ENCODE data around the gene EFCAB7.

EFCAB7 gene, protein sequence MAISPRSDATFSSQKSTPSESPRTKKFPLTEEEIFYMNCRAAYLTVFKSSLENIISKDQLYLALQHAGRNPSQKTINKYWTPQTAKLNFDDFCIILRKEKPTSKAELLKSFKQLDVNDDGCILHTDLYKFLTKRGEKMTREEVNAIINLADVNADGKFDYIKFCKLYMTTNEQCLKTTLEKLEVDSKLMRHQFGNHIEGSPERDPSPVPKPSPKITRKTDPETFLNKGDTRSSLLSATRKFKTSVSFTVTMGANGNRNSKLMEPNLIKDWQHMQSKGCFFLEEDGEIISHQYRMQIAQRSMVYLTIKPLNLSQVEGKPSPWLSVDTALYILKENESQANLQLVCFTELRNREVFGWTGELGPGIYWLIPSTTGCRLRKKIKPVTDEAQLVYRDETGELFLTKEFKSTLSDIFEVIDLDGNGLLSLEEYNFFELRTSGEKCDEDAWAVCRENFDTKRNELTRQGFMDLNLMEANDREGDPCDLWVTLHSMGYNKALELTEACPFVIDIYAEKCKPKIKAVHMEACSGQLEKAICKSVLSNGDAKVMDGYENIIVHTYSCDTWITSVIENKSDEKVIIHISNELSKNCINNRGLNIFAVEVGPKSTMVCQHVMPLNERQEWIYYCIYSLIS

DNA sequence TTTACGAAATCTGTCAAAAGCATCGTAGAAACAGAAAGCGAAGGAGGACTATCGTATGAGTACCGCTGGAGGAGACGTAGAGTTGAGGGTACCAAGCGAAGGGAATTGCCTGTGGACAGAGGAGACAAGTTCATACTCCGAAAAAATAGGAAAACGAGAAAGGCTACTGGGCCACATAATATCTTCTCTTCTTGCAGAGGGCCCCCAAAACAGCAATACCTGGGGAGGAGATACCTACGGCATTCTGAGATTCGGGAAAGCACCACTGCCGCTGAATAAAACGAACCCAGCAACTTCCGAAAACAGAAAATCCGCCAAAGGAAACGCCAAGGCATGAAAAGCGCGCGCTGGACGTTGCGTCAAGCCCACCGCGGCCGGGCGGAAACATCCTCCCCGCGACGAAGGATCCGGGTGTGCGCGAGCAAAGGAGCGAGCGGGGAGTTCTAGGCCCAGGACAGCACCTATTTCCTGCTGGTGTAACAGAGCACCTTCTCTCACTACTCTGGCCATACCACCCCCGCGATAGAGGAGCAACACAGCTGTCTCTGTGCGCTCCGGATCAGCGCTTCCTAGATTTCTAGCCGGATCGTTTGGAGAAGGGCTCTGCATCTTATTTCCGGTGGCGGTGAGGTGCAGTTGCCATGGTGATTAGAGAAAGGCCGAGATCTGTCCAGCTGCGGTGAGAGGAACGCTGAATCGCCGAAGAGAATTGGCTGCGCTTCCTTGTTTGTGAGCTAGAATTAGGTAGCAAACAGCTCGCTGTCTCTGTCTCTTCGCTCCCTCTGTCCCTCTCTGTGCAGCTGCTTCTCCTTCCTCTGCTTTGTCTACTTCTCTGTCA is at the start of gene EFCAB7, which contains the start of gene ITGB3BP:
TSS of gene EFCAB7 (plus strand) at position 635 of the 838 bp plus-strand sequence. CDS start 2,048 bp downstream, outside the sequence.
TSS of gene ITGB3BP (minus strand) at position 335 of the 838 bp plus-strand sequence. CDS start at position 243, 92 bp downstream.
- DNase-seq (ENCODE audit: low read depth), result peak; percentile 69

DNA sequence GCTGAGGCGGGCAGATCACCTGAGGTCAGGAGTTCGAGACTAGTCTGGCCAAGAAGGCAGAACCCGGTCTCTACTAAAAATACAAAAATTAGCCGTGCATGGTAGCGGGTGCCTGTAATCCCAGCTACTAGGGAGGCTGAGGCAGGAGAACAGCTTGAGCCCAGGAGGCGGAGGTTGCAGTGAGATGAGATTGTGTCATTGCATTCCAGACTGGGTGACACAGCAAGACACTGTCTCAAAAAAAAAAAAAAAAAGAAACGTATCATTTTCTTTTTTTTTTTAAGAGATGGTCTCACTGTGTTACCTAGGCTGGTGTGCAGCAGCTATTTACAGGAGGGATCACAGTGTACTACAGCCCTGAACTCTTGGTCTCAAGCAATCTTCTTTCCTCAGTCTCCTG is 47.6 kb upstream of the EFCAB7 start:
- no peak for DNase-seq (ENCODE audit: low read depth)

DNA sequence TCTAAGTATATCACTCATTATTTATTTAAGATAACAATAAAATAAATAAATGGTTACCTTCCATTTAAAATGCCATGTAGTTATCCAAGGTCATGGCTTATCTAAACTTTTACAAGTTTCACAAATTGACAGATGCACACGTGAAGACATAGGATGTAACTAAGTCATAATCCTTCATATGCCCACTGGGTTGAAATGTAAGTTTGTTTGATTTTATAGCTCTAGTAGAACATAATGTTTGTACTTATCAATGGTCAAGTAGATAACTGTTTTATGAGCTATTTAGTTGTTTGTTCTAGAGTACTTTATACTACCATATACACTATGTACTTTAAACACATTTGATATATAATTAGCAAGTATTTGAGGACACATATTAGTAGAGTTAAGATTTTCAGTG is 43.3 kb upstream of the EFCAB7 start:
- no peak for DNase-seq (ENCODE audit: low read depth)

DNA sequence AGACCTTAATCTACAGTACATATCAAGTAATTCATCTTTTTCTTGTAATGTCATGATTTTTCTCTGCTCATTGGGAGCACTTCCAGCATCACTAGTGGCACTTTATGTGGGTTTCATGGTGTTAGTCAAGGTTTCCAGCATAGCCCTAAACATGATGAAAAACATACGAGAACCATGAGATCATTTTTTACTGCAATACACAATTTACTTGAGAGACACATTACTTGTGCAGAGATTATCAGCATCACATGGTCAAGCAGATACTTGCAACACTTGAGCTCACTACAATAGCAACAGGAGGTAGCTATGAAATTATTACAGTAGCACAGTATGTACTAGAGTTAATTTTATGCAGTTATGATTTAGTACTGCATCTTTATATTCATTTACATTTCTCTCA is 36.7 kb upstream of the EFCAB7 start:
- no peak for DNase-seq (ENCODE audit: low read depth)

DNA sequence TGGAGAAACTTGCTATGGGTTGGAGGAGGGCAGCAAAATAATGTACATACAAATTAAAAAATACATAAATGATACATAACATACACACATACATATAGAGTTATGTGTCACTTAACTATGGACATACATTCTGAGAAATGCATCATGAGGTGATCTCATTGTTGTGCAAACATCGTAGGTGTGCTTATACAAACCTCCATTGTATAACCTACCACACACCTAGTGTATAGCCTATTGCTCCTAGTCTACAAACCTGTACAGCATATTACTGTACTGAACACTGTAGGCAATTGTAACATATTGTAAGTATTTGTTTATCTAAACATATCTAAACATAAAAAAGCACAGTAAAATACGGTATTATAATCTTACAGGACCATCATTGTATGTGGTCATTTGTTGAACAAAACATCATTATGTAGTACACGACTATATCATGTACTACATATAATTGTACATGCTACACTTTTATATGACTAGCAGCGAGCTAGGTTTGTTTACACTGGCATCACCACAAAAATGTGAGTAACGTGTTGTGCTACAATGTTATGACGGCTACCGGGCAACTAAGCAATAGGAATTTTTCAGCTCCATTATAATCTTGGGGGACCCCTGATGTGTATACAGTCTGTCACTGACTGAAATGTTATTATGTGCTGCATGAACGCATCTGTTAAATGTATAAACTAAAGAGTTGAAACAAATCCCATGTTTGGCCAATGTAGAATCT is 35.8 kb upstream of the EFCAB7 start:
- no peak for DNase-seq (ENCODE audit: low read depth)

DNA sequence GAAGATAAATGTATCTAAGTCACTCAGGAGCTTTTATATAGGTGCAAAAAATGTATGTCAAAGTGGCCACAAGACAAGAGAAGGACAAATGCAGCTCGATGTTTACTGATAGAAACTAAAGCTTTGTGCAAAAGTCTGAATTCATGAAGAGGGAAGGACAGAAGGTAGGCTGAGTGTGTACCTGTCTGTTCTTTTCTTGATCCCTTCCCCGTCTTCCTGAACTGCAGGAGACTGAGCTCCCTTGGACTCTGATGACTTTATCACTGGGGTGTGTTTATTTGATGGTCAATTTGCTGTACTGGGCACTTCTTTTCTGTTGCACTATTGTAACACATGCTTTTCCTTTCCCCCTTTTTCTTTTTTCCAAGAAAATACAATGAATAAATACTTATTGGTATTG is 25.7 kb upstream of the EFCAB7 start:
- DNase-seq (ENCODE audit: low read depth), result no peak

DNA sequence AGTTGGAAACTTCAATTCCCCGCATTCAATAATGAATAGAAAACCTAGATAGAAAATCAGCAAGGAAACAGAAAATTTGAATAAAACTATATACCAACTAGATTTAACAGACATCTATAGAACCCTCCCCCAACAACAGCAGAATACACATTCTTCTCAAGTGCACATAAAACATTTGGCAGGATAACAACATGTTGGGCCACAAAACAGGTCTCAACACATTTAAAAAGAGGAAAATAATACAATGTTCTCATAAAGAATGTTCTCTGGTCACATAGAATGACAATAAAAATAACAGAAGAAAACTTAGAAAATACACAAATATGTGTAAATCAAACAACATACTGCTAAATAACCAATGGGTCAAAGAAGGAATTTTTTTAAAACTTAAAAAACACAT is 25.2 kb upstream of the EFCAB7 start:
- no peak for DNase-seq (ENCODE audit: low read depth)

DNA sequence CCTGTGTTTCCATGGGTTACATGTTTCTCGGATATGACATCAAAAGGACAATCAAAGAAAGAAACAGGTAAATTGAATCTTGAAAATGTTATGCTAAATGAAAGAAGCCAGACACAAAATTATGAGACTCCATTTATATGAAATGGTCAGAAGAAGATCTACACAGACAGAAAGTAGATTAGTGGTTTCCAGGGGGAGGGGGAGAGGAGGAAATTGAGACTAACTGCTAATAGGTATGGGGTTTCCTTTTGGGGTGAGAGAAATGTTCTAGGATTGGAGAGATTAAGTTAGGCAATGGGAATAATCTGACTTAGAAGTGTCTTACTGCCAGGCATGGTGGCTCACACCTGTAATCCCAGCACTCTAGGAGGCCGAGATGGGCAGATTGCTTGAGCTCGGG is 22.1 kb upstream of the EFCAB7 start:
- no peak for DNase-seq (ENCODE audit: low read depth)

DNA sequence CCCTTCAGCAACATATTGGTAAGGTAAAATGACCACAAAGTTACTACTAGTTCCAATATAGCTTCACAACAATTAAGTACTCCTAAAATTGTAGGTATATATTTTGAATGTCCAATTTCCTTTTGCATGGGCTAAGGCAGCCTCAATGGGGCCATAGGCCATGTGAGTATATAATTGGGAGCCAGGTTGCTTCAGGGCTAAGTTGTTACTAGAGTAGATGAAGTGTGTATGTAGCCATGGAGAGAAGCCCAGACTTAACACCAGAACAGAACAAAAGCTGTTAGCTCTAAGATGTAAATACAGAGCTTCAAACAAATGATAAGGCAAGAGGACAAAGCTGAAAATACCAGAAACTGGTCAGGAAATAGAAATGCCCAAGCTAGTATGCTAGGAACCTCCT is 16.5 kb upstream of the EFCAB7 start:
- DNase-seq (ENCODE audit: low read depth), result no peak

DNA sequence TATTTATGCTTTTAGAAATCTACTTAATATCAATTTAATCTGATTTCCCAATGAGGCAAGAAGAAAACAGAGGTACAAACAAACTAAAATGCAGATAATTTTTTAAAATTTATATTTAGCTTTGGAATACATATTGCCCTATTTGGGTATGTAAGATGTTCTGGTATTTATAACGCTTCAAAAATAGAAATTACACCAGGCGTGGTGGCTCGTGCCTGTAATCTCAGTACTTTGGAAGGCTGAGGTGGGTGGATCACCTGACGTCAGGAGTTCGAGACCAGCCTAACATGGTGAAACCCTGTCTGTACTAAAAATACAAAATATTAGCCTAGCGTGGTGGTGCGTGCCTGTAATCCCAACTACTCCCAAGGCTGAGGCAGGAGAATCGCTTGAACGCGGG is 13.6 kb upstream of the EFCAB7 start:
- no peak for DNase-seq (ENCODE audit: low read depth)

DNA sequence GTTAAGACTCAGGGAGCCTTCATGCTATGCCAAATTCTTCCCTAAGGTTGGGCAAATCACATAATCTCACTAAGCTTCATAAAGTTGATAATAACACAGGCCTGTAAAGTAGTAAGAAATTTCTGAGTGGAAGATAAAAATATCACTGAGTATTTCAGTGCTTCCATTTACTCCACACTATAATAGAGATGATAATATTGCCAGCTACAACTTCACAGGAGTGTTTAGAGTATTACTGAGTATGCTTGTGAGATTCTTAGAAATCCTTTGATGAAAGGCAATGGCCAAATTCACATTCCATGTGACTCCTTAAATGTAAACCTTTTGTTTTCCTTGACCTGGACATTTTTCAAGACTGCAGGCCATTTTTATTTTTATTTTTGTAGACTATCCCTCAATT is 10.7 kb upstream of the EFCAB7 start:
- no peak for DNase-seq (ENCODE audit: low read depth)

DNA sequence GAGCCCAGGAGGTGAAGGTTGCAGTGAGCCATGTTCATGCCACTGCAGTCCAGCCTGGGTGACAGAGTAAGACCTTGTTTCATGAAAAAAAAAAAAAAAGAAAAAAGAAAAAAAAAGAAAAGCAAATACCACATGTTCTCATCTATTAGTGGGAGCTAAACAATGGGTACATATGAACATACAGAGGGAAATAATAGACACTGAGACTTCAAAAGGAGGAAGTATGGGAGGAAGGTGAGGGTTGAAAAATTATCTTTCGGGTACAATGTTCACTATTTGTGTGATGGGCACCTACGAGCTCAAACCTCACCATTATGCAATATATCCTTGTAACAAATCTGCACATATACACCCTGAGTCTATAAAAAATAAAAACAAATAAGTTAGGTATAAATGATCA is 6.7 kb upstream of the EFCAB7 start:
- no peak for DNase-seq (ENCODE audit: low read depth)

DNA sequence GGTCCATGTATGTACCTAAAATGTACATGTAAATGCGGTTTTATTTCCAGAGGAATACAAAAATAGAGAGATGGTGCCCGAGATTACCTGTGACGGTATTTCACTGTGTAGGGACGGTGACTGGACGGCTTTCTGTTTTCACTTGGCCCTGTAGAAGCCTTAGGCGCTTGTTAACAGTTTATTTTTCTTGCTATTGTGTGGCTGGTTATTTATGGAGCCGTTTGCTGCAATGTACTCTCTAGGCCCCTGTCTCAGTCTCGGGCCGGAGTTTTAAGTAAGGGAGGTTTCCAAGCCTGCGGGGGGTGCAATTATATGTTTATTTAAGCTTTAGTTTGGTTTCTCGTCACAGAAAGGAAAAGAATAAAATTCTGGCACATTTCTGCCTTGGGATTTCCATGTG is 413 bp downstream of the EFCAB7 start:
- no peak for DNase-seq (ENCODE audit: low read depth)

DNA sequence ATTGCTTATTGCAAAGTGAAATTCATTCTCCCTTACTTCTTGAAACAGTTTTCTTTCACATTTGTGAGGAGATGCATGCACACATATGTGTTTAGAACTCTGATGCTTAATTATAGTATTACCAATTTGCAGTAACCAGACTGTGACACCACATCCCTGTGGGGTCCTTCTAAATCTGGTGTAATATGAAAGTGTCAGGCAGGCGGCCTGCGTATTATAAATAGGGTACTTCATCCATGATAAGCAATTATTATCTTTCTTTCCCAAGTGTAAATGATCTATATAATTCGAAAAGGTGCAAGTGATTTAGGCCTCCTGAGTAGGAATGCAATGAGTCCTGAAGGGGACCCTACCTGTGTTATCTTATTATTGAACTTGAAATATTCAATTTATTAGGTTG is 876 bp downstream of the EFCAB7 start:
- no peak for DNase-seq (ENCODE audit: low read depth)

DNA sequence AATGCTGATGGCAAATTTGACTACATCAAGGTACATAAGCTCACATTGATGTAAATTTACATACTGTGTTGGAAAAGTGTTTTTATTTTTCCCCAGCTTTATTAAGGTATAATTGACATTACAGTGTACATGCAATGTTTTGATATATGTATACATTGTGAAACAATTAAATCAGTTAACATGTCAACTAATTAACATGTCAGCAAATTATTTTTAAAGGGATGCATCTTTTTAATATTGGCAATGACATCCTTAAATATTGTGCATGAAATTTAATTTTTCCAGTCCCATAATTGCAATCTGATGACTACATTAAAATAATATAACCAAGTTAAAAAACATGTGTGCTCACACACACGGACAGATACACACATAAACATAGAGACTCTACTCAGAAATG is 9.4 kb downstream of the EFCAB7 start:
- no peak for DNase-seq (ENCODE audit: low read depth)

DNA sequence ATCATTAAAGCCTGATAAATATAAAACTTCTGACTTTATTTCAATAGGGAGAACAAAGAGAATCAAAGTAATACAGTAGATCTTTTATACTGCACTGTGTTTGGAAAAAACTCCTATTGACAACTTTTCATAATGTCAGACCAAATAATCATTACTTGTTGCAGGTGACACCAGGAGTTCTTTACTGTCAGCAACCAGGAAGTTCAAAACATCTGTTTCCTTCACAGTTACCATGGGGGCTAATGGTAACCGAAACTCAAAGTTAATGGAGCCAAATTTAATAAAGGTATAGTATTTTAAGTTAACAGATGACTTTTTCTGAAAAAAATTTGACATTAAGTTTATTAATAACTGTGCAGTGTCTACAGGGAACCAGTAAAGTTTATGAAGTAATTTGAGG is 10.6 kb downstream of the EFCAB7 start:
- no peak for DNase-seq (ENCODE audit: low read depth)

DNA sequence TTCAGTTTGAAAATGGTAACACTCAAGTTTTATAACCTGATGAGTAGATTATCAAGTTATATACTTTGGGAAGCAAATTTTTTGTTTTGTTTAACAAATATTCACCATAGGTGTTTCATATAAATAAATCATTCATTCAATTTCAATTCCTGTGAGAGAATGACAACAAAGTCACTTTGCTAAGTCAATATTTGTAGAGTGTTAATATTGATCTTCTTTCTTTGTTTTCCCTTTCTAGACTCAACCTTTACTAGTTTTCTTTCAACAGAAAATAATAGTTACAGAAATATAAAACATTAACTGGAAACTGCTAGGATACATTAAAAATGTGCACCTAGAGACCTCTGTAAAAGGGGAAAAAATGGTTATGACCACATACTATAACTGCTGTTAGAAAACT is 11.1 kb downstream of the EFCAB7 start:
- DNase-seq (ENCODE audit: low read depth), result no peak

DNA sequence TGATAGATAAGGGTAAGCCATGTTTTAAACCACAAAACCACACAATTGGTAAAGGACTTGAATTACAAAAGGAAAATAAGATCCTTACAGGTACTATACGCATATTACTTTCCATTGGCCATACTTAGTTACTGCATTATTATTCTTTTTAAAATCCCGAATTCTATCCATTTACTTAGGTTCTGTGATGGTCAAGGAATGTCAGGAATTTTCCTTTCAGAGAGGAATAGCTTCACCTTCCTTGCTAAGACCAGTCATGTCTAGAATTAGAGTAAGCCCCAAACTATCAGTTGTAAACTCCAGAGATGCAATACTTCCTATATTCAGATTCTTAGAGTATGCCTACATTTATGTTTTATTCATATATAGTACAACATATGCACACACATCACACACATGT is 13.7 kb downstream of the EFCAB7 start:
- no peak for DNase-seq (ENCODE audit: low read depth)

DNA sequence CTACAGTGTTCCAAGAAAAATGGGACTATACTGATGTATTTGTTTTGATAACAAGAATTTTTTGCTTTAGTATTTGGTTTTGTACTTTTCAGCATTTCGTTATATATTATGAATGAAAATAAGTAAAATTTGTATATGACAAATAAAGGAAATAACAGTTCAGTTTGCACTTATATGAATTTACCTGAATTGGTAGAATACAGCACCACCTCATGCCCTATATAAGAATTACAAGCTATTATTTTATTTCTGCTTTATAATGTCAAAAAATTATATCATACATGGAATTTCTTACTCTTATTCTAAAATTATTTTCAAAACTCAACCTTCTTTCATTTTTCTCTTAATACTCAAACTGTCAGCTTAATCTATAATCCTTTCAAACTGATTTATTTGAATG is 14.6 kb downstream of the EFCAB7 start:
- no peak for DNase-seq (ENCODE audit: low read depth)

DNA sequence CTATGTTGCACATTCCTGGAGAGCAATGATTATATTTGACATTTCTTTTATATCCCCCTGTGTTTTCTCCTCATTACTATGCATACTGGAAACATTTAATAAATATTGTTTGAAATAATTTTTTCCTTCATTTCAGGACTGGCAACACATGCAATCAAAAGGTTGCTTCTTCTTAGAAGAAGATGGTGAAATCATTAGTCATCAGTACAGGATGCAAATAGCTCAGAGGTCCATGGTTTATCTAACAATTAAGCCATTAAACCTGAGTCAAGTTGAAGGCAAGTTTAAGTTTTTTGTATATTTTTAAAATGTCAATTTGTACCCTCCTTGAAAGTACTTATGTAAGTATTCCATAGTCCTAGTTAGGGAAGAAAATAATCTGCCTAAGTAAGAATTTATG is 22.5 kb downstream of the EFCAB7 start:
- DNase-seq (ENCODE audit: low read depth), result no peak

DNA sequence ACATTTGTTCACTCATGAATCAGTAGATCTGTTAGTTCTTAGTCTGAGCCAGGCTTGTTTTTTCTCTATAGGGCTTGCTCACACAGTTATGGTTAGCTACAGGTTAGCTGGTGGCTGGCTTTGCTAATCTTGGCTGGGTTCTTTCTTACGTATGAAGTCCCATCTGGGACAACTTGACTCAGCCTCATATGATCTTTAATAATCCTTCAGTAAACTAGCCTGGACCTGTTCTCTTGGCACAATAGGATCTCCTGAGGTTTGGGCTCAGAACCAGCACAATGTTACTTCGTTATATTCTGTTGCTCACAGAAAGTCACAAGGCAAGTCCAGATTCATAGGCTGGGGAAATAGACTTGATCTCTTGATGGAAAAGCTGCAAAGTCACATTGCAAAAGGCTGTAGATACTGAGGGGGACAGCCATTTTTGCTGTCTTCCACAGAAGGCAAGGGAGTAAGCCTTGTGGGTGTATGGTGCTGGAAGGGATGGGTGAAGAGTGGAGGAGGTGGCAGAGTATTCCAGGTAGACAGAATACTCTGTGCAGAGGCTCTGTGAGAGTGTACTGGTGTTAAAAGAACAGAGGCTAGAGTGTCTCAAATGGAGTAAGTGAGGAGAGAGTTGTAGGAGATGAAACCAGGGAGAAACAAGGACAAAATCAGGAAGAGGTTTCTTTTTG is 24.4 kb downstream of the EFCAB7 start:
- no peak for DNase-seq (ENCODE audit: low read depth)

DNA sequence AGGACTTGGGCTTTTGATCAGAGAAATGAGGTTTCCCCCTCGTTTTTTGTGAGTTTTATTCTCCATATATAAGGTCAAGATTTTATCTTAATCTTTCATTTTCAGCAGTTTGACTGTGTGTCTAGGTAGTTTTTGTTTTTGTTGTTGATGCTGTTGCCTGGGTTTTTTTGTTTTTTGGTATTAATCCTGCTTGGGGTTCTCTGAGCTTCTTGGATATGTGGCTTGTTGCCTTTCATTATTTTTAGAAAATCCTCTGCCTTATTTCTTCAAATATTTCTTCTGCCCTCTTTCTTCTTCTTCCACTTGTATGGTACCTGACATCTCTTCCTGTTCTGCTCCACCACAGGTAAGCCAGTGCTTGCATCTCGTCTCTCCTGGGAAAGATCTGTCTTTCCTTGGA is 25.0 kb downstream of the EFCAB7 start:
- no peak for DNase-seq (ENCODE audit: low read depth)

All from activated T-helper 9 cell treated with anti-CD3 and anti-CD28 coated beads, Interleukin-2, amount 50 U/mL, for 16 hours (primary cell).